SHP77 treated with DMSO at 0.1 percent for 48 hours (cell line): ENCODE data around the gene FCRL5.

Experiments
- DNase-seq: peaks from one replicate; lab custom pipeline; 2025; lab: John Stamatoyannopoulos, UW

FCRL5 gene

DNA sequence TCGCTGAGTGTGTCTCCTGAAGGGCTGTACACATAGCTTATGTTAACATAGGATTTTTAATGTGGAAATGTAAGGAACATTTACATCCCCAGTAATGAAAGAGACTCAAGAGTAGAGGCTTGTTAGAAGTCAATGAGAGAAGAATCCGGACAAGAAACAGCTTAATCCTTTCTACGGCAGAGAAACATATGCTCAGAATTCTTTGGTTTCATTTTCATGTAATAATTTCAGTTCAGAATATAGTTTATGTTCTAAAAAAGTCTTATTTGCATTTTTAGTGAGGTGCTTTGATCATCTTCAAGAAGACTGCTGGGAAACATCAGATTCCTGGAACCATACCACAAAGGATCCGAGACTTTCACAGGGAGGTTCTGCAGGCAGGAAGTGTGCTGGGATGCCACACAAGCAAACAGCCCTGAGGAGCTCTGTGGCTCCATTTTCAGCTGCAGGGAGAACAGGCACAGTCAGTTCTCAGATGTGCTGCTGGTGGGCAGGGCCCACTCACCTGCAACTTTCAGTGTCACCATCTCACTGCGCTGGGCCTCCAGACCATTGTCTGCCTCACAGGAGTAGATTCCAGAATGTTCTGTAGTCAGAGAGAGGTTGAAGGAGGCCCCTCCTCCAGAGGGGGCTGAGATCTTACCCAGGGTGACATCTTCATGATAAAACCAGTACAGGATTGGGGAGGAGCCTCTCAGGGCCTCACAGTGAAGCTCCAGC is 28.4 kb downstream of the FCRL5 start:
- no peak for DNase-seq

DNA sequence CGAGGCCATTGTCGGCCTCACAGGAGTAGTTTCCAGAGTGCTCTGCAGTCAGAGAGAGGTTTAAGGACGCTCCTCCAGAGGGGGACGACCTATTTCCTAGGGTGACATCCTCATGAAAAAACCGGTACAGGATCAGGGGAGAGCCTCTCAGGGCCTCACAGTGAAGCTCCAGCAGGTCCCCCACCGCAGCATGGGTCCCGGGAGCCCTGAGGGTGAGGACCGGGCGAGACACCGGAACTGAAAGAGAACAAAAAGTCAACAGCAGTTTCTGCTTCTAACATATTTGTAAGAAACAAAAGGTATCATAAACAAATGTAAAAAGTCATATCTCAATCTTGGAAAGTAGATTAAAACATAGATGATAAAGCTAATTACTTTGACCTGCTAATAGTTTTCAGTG is 31.3 kb downstream of the FCRL5 start:
- no peak for DNase-seq

DNA sequence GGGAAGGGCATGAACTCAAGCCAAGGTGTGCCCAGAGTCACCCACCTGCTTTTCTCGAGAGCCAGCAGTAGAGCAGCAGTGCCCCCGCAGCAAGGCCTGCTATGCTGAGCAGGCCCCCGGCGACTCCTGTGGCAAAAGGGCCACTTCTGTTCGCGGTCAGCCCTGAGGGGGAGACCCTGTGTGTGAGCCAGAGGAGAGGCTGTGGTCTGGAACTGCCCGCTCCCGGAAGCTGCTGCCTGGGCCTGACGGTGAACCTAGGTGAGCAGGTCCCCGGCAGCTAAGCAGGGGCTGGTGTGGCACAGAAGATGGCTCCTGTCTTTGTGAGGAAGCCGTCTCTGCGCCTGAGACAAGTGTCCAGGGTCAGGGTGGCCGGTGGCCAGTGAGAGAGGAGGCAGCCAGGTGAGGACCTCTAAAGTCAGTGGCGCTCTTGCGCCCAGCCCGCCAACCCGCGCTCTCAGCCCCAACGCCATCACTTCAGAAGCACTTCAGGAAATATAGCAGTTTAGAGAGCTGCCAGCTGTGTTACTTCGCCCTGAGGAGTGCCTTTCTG is 31.9 kb downstream of the FCRL5 start:
- no peak for DNase-seq

DNA sequence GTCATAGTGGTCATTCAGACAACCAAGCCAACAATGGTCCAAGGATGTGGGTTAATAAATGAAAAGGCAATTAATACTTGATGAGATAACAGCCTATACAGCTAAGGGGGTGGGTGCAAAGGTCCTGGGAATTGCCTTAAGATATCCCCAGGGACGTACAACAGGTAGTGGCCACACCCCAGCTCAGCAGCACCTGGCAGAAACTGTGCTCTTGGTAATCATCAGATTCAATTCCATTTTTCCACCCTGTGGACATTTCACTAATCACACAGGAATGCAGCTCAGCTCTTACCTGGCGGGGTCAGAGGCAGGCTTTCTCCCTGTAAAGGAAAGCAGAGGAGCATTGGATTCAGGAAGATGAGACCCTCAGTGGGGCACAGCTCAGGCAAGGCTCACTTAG is 32.9 kb downstream of the FCRL5 start:
- DNase-seq: no peak

DNA sequence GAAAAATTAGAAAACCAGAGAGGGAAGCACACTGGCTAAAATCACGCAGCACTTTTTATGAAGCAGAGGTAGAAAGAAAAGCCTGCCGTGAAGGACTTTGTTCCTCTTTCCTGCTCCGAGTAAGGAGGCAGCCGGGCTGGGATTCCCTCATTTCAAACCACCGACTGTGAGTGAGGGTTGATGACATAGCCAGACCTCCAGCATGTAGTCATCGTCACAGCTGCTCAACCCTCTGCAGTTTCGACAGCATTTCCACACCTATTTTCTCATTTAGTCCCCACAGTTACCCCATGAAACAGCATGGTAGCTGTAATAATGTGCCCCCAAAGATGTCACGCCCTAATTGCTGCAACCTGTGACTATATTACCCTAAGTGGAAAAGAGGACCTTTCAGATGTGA is 35.3 kb downstream of the FCRL5 start:
- DNase-seq: no peak

DNA sequence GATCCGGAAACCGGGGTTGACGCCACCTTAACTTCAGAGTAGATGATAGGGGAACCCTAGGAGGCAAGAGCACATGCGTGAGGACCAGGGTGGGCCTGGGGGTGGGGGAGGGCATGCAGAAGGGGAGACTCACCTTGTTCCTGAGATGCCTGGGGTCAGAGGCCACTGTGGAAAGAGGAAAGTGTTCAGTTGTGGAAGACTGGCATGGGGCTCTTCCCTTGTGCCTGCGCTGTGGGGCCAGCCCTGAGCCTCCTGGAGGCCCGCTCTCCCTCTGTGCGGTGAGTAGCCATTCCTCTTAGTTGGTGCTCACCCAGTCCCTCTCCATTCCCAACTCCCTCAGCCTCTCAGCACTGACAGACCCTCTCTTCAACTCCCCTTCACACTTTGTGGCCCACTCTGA is 36.6 kb downstream of the FCRL5 start:
- no peak for DNase-seq

DNA sequence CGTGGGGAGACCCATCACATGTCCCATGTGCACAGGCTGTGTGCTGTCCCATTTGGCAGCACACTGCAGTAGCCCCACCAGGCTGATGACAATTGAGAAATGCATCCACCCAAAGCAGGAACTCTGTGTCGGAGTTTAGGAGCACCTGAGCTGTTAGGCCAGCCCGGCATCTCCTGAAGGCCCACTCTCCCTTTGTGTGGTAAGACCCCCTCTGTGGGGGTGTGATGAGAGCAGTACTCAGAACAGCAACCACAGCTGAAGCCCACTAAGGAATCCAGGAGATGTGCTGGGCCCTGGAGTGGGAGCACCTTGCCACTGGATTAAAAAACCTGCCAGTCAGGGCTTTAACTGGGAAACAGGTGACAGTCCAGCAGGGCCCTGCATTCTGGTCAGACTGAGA is 37.2 kb downstream of the FCRL5 start:
- no peak for DNase-seq

DNA sequence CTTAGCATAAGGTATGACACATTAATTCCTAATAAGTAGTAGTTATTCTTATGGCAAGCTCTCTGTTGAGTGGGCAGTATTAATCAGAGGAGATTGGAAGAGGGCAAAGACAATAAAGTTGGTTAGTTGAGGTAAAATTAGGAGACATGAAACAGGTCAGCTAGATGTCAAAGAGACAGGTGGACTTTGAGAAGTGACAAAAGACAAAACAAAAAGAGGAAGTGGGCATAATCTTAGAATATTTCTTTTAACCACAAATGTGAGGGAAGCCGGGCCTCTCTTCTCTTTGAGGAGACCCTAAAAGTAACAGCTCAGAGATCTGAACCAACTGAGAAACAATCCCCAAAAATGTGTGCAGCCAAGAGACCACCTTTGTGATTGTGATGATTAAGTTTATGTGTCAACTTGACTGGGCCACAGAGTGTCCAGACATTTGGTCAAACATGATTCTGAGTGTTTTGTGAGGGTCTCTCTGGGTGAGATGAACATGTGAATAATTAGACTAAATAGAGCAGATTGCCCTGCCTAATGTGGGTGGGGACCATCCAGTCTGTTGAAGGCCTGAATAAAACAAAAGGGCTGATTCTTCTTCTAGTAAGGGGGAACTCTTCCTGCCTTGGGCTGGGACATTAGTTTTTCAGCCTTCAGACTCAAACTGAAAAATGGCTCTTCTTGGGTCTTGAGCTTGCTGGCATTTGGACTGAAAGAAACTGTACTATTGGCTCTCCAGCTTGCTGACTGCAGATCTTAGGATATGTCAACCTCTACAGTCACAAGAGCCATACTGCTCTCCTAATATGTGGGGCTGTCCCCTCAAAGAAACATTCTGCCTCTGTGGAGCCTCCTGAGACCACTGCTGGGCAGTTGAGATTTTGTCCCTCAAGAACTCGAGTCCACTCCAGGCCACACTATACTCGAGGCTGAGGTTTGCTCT is 40.0 kb downstream of the FCRL5 start:
- no peak for DNase-seq

DNA sequence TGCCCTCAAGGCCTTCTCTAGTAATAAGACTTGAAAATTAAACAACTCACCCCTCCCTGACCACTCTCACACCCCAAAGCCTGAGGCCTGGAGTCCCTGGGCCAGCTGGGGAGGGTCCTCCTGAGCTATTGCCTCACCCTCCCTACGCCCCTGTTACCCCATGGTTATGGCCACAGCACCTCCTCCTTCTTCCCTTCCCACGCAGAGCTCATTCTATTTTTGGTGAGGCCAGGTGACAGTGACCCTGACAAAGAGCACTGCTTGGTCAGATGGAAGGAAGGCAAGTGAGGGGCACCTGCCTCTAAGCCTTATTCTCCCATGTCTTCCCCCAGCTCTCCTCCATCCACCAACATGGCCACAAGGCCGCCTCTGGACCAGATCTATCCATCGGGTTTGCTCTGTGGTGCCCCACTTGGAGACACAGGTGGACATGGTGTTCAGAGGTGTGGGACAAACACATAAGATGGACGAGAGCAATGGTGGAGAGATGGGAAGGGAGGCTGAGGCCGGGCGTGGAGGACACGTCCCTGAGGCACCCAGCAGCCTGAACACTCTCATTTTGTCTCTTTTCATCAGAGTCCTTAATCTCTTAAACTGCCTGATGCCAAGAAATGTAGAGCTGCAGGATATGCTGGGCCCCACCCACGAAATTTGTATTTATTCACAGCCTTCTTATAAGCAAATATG is 42.6 kb downstream of the FCRL5 start:
- DNase-seq: no peak

DNA sequence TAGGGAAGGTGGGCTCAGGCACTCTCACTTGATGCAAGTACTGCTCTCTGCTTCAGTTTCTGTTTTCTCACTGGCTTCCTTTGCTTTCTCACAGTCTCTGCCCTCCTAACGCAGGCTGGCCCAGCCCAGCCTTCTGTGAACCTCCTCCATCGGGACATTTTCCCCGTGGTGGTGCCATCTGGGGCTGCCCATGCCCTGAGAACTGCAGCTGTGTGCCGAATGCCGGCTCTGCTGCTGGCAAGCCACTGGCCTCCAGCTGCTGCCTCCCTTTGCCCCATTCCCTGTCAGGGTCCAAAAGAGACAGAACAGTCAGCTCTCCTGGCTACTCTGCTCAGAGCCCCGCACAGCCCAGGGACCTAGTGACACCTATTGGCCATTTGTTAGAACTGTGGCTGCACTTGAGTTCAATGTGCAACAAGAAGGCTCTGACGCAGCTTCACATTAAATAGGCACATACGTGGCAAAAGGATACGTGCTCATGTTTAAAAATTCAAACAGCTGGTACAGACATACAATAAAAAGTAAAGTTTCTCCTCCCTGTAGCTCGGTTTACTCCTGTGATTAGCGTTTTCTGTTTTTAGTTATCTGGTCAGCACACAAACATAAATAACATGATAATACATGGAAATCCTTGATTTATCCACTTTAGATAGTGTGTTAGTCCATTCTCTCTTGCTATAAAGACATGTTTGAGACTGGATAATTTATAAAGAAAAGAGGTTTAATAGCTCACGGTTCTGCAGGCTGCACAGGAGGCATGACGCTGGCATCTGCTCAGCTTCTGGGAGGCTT is 46.6 kb downstream of the FCRL5 start:
- peak; percentile 36 for DNase-seq

DNA sequence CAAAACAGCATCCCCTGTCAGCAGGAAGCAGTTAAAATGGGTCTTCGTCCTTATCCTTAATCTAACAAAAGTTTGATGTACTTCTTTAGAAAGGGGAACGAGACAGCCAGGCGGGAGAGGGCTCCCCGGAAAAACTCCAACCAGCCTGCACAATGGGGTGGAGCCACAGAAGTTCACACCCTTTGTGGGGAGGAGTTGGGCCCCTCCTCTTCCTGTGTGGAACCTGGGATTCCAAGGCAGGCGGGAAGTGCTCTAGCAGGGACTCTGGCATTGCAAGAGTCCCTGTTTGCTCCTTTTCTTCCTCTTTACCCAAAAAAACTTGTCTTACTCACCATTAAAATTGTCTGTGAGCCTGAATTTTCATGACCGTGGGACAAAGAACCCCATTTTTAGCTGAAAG is 47.7 kb downstream of the FCRL5 start:
- no peak for DNase-seq

DNA sequence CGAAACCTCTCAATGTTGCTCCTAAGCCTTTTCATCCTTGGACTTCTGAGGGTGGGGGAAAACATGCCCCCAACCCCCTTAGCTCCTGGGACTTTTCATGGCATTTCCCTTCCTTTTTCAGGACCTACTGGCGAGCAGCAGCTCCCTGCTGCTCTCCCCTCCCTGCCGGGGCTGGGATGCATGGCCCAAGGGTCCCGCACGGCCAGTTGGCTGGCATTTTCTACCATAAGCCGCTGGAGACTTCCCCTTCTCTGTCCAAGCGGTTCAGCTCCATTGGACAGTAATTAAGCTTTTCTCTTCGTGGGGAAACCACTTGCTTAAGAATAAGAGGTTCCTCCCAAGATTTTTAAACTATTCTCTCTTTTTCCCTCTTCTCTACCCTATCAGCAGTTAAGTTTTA is 52.8 kb downstream of the FCRL5 start:
- no peak for DNase-seq

DNA sequence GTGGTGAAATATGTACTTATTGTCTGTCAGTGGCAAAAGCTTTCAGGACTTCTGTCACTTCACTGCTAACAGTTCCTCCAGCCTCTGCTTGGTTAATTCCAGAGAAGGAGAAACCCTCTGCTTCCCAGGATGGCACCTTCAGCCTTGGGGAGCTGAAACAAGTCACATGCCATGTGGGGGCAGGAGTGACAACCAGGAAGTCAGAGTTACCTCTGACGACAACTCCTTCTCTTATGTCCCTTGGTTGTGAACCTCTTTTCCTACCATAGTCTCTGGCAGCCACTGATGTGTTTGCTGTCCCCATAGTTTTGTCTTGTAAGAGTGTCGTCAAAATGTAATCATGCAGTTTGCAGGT is 53.6 kb downstream of the FCRL5 start:
- DNase-seq: no peak

DNA sequence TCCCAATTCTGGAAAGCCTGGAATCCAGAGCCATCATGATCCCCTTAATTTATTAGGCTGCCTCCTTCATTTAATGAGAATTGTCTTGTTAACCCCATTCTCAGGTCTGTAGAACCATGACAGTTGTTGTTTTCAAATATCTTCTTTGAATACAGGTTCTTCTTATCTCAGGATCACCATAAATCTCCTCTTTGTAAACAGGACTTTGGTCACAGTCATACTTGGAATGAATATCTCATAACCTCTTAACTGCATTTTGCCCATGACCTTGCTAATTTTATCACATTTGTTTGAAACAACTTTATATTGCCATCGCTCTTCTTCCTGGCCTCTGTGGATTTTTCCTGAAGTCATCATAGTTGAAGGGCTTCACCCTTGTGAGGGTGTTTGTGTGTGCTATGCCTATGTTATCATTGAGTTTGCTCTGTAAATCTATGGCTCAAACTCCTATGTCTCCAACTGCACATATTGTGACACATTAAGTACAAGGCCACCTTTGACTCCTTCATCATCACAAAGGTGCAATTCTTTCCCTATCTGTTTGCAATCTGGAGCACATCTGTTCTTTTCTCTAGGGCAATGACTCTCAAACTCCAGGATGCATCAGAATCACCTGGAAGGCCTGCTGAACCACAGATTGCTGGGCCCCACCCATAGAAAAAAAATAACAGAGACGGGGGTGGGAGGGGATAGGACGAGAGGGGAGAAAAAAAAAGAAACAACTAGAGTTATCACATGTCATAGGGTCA is 54.2 kb downstream of the FCRL5 start:
- DNase-seq: no peak

DNA sequence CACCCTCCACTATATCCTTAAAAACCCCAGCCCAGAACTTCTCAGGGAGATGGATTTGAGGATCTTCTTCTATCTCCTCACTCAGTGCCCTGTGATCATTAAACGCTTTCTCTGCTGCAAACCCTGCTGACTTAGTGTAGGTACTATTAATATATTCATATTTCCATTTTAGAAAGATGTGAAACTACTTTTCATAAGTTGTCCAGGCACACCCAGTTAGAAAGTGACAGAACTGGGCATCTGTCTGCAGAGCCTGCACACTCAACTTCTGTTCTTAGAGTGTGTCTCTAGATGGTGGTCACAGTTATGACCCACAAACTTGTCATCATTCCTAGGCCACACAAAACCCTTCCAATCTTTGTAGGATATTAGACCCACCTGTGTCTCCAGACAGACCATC is 55.0 kb downstream of the FCRL5 start:
- DNase-seq: no peak

DNA sequence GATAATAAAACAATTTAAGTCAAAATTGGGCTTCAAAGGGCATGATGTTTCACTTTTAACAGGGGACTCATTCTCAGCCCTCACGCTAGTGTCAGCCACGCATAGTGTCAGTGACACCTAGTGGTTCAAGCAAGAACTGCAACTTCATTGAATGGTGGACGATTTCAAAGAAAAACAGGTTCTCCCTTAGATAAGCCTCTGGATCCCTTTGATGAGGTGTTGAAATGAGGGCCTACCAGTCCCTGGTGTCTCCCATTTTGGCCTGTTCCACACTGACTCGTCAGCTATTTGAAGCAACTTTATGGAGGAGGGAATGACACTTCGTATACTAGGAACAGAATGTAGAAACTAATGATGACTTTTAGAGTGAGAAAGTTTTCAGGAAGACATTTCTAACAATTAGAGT is 56.2 kb downstream of the FCRL5 start:
- DNase-seq: peak; percentile 42

DNA sequence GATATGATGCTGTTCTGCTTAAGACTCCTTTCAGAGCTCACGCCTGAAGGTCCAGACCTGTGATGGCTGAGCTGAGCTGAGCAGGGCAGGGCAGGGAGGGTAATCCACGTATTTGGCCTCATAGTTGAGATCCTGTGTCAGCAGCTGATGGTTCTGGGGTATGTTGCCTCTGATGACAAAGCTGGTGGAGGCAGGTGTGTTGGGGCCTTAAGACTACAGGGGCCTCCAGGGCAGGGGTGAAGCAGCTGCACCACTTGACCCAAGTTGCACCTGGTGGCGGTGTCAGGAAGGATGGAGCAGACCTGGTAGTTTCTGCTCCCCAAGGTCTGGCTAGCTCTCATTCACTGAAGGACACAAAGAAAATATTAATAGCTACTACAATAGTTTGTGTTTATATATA is 57.0 kb downstream of the FCRL5 start:
- peak; percentile 63 for DNase-seq

DNA sequence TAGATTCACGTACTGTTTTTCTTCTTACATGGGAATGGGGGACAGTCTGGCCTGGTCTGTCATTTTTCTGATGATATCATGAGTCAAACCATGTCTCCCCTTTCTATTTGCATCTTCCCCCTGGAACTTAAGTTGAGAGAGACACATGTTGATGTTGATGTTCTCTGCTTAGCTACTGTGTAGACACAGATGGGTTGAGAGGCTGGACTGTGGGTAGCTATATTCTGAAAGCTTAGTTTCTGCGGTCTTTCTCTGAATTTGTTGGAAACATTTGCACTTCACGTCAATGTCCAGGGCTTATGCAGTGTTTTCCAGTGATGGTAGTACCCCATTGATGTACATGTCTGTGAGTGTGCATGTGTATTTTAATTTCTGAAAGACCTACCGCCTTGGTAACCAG is 58.2 kb downstream of the FCRL5 start:
- no peak for DNase-seq

DNA sequence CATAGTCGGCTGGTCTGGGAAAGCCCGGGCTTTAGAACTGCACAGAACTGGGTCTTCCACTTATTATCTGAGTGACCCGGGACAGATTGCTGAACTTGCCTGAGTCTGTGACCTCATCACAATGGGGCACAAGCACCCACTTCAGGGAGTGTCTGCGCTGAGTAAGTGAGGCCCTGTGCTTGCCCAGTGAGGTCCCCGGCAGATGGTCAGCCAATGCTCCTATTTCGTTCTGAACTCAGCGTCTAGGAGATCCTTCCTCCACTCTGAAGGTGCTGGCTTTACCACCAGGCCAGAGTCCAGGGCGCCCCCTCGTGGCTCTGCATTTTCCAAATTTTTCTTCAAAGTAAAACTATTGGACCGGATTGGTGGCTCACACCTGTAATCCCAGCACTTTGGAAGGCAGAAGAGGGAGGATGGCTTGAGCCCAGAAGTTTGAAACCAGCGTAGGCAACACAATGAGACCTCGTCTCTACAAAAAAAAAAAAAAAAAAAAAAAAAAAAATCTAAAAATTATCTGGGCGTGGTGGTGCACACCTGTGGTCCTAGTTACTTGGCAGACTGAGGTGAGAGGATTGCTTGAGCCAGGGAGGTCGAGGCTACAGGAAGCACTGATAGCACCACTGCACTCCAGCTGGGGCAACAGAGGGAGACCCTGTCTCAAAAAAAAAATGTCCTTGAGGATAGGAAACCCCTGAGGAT is 61.7 kb downstream of the FCRL5 start:
- DNase-seq: peak; percentile 69

DNA sequence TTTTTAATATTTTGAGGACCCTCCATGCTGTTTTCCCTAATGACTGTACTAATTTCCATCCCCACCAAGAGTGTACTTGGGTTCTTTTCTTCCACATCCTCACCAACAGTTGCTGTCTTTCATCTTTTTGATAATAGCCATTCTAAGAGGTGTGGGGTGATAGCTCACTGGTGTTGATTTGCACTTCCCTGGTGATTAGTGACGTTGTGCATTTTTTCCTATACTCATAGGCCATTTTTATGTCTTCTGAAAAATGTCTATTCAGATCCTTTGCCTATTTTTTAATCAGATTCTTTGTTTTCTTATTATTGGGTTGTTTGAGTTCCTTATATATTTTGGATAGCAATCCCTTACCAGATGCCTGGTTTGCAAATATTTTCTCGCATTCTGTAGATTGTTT is 64.2 kb downstream of the FCRL5 start:
- DNase-seq: no peak
